Endothelial cell of umbilical vein (primary cell): ENCODE data around the gene TRDMT1.

Experiments used
- EZH2 ChIP-seq: IDR thresholded peaks from 2 replicates; pipeline ENCODE4 v1.6.1; 2012; ENCODE audit warnings: borderline replicate concordance, low read depth, mild to moderate bottlenecking, moderate library complexity, low read length, inconsistent platforms; ENCODE audit not compliant: severe bottlenecking
- POLR2A ChIP-seq: IDR thresholded peaks from 2 replicates; pipeline ENCODE4 v1.6.1; 2012; ENCODE audit warnings: low read depth, mild to moderate bottlenecking, control low read depth, low read length
- TF ChIP-seq, protein P1 (sequence below), 2 donors: IDR thresholded peaks; 1 replicate in 1 of 2; 2 replicates in 1 of 2; pipeline ENCODE4 v1.5.1; 2011; ENCODE audit warnings: low read length in 2 of 2, mild to moderate bottlenecking in 2 of 2, moderate library complexity in 2 of 2, control low read depth in 1 of 2, inconsistent platforms in 1 of 2, low read depth in 1 of 2; ENCODE audit not compliant: insufficient read depth in 1 of 2; ENCODE audit errors: extremely low read depth in 1 of 2
- TF ChIP-seq, protein P2 (sequence below): IDR thresholded peaks from 2 replicates; pipeline ENCODE4 v1.6.1; 2011; ENCODE audit not compliant: insufficient read depth, insufficient read length

DNA sequence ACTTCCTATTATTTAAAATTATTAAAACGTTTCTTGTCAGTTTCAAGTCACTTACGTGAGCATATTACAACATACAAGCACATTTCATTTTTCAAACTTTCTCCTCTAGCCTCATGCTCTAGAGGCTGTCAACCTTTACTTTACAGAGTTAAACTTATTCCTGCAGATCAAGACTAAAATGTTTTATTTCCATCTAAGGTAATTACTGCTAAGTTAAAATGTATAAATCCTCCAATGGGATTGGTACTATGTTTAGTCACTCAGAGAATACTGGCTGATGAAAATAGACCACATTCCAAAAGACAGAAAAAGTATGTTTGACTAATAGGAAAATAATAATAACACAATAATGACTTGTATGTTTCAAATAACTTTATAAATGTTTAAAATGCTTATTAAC lies 8.4 kb upstream of the TRDMT1 start:
- no peak for TF ChIP-seq EZH2
- TF ChIP-seq, protein P1, sequence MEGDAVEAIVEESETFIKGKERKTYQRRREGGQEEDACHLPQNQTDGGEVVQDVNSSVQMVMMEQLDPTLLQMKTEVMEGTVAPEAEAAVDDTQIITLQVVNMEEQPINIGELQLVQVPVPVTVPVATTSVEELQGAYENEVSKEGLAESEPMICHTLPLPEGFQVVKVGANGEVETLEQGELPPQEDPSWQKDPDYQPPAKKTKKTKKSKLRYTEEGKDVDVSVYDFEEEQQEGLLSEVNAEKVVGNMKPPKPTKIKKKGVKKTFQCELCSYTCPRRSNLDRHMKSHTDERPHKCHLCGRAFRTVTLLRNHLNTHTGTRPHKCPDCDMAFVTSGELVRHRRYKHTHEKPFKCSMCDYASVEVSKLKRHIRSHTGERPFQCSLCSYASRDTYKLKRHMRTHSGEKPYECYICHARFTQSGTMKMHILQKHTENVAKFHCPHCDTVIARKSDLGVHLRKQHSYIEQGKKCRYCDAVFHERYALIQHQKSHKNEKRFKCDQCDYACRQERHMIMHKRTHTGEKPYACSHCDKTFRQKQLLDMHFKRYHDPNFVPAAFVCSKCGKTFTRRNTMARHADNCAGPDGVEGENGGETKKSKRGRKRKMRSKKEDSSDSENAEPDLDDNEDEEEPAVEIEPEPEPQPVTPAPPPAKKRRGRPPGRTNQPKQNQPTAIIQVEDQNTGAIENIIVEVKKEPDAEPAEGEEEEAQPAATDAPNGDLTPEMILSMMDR (IDR thresholded peaks at IDR 0.05; ENCODE audit: extremely low read depth in 1 of 2, insufficient read depth in 1 of 2, low read depth in 1 of 2, low read length in 2 of 2), result no peak
- no peak for TF ChIP-seq POLR2A
- TF ChIP-seq, protein P2, sequence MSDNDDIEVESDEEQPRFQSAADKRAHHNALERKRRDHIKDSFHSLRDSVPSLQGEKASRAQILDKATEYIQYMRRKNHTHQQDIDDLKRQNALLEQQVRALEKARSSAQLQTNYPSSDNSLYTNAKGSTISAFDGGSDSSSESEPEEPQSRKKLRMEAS, result no peak
